SK-N-SH (cell line): ENCODE results near the gene CHEK2. TPM values are rescaled to one million over a fixed set of nuclear protein-coding genes. Genes with fewer than 3 reads are reported as not detected.

Experiments used
- CTCF ChIA-PET: fragments of 300-600, 350-600 bp; formaldehyde crosslinking; extraction: SDS; loops from one replicate; lab custom pipeline; 2021; lab: Yijun Ruan, JAX
- POLR2A ChIA-PET: fragments of 350-600 bp; sonication (Branson Sonifier 250); formaldehyde crosslinking; extraction: SDS; loops from one replicate; lab custom pipeline; 2020; ENCODE audit warnings: antibody characterized with exemption, inconsistent platforms; lab: Yijun Ruan, JAX
- DNase-seq: peaks from one replicate; pipeline ENCODE4 v3.0.0; 2012
- H2AFZ ChIP-seq: fragments of 200-600 bp; sonication (generic); 2 replicates; pipeline ENCODE4 v1.8.1; 2016; ENCODE audit warnings: antibody characterized with exemption, mild to moderate bottlenecking, low read depth
- H3F3A ChIP-seq: fragments of 200-600 bp; sonication (generic); replicated peaks from 2 replicates; pipeline ENCODE3; 2016; ENCODE audit warnings: antibody characterized with exemption, mild to moderate bottlenecking; ENCODE audit not compliant: insufficient read depth
- H3K27ac ChIP-seq, 2 experiments: fragments of 200-500 bp in 1 of 2; fragments of 200-600 bp in 1 of 2; sonication (Bioruptor generic) in 1 of 2; sonication (generic), shearing (Covaris generic) in 1 of 2; 2 replicates each; pipeline versions ENCODE4 v1.5.1 to v1.6.1; 2014 to 2016; ENCODE audit warnings: low read depth in 2 of 2, inconsistent platforms in 1 of 2, low read length in 1 of 2, mild to moderate bottlenecking in 1 of 2, mixed read lengths in 1 of 2
- H3K27me3 ChIP-seq: fragments of 200-600 bp; sonication (generic), shearing (Covaris generic); 2 replicates; pipeline ENCODE4 v1.6.1; 2016; ENCODE audit warnings: mixed run types; ENCODE audit not compliant: insufficient read depth
- H3K36me3 ChIP-seq, 2 experiments: fragments of 200-500 bp in 1 of 2; fragments of 200-600 bp in 1 of 2; sonication (Bioruptor generic) in 1 of 2; sonication (generic) in 1 of 2; replicated peaks in 1 of 2; 2 replicates each; pipeline versions ENCODE3 to v1.5.1; 2014 to 2016; ENCODE audit warnings: low read length in 1 of 2, mild to moderate bottlenecking in 1 of 2; ENCODE audit not compliant: insufficient read depth in 2 of 2, control insufficient read depth in 1 of 2
- H3K4me1 ChIP-seq, 2 experiments: fragments of 200-500 bp in 1 of 2; fragments of 200-600 bp in 1 of 2; sonication (Bioruptor generic) in 1 of 2; sonication (generic), shearing (Covaris generic) in 1 of 2; 2 replicates each; pipeline versions ENCODE4 v1.5.1 to v1.6.1; 2014 to 2016; ENCODE audit warnings: low read depth in 1 of 2, low read length in 1 of 2, mixed run types in 1 of 2; ENCODE audit not compliant: insufficient read depth in 2 of 2, control insufficient read depth in 1 of 2
- H3K4me2 ChIP-seq: fragments of 200-600 bp; sonication (generic), shearing (Covaris generic); 2 replicates; pipeline ENCODE4 v1.6.1; 2017; ENCODE audit warnings: mixed run types
- H3K4me3 ChIP-seq, 2 experiments: fragments of 200-500 bp in 1 of 2; fragments of 200-600 bp in 1 of 2; sonication (Bioruptor generic) in 1 of 2; sonication (generic), shearing (Covaris generic) in 1 of 2; 2 replicates each; pipeline versions ENCODE4 v1.5.1 to v1.8.1; 2014 to 2016; ENCODE audit warnings: low read depth in 2 of 2, inconsistent platforms in 1 of 2, low read length in 1 of 2, mild to moderate bottlenecking in 1 of 2, mixed read lengths in 1 of 2, moderate library complexity in 1 of 2
- H3K79me2 ChIP-seq: fragments of 200-600 bp; sonication (generic); 2 replicates; pipeline ENCODE4 v1.8.1; 2017; ENCODE audit warnings: mild to moderate bottlenecking; ENCODE audit not compliant: insufficient read depth
- H3K9ac ChIP-seq: fragments of 200-600 bp; sonication (generic); 2 replicates; pipeline ENCODE4 v1.6.1; 2017; ENCODE audit warnings: mixed run types
- H3K9me2 ChIP-seq: fragments of 200-600 bp; sonication (generic); 2 replicates; pipeline ENCODE4 v1.6.1; 2017; ENCODE audit warnings: mixed run types
- H3K9me3 ChIP-seq: fragments of 200-600 bp; sonication (generic); 2 replicates; pipeline ENCODE4 v1.6.1; 2017; ENCODE audit warnings: mixed run types, mild to moderate bottlenecking, moderate library complexity
- H4K20me1 ChIP-seq: fragments of 200-600 bp; sonication (generic); 2 replicates; pipeline ENCODE4 v1.6.1; 2017; ENCODE audit warnings: mild to moderate bottlenecking, mixed run types; ENCODE audit not compliant: insufficient read depth
- CHD2 ChIP-seq: fragments of 150-350 bp; IDR thresholded peaks from 2 replicates; pipeline ENCODE4 v1.6.1; 2018; ENCODE audit warnings: low read length; ENCODE audit not compliant: partially characterized antibody
- EP300 ChIP-seq, 2 experiments: IDR thresholded peaks; 2 replicates each; pipeline versions ENCODE4 v1.4.0 to v1.6.1; 2012; ENCODE audit warnings: borderline replicate concordance in 1 of 2, low read depth in 1 of 2, low read length in 1 of 2
- FOSL2 ChIP-seq: IDR thresholded peaks from 2 replicates; pipeline ENCODE4 v1.4.0; 2012; ENCODE audit warnings: low read depth, mild to moderate bottlenecking, moderate library complexity, borderline replicate concordance
- GATA2 ChIP-seq: sonication (generic); formaldehyde crosslinking; IDR thresholded peaks from 2 replicates; pipeline ENCODE4 v1.5.0; 2020; ENCODE audit warnings: mild to moderate bottlenecking, missing genetic modification reagents
- MXI1 ChIP-seq: IDR thresholded peaks from 2 replicates; pipeline ENCODE4 v1.6.1; 2012; ENCODE audit warnings: mild to moderate bottlenecking, low read depth, low read length, improper control_type of control experiment
- NFIC ChIP-seq: IDR thresholded peaks from 2 replicates; pipeline ENCODE4 v1.4.0; 2012; ENCODE audit warnings: borderline replicate concordance
- RFX5 ChIP-seq: IDR thresholded peaks from 2 replicates; pipeline ENCODE4 v1.6.1; 2012; ENCODE audit warnings: mild to moderate bottlenecking, improper control_type of control experiment, low read length
- RXRA ChIP-seq: IDR thresholded peaks from 2 replicates; pipeline ENCODE4 v1.4.0; 2012; ENCODE audit warnings: low read depth, mild to moderate bottlenecking, borderline replicate concordance
- SIN3A ChIP-seq: IDR thresholded peaks from 2 replicates; pipeline ENCODE4 v1.6.1; 2012; ENCODE audit warnings: low read depth, mild to moderate bottlenecking, low read length, moderate library complexity, borderline replicate concordance
- SMC3 ChIP-seq: IDR thresholded peaks from 2 replicates; pipeline ENCODE4 v1.6.1; 2012; ENCODE audit warnings: low read depth, low read length, improper control_type of control experiment
- TEAD4 ChIP-seq: IDR thresholded peaks from 2 replicates; pipeline ENCODE4 v1.4.0; 2012; ENCODE audit warnings: mild to moderate bottlenecking, borderline replicate concordance; ENCODE audit not compliant: insufficient read depth
- USF2 ChIP-seq: fragments of 150-350 bp; IDR thresholded peaks from 2 replicates; pipeline ENCODE4 v1.6.1; 2017; ENCODE audit warnings: antibody characterized with exemption, low read length, low read depth, borderline replicate concordance
- YY1 ChIP-seq: IDR thresholded peaks from 2 replicates; pipeline ENCODE4 v1.4.0; 2012; ENCODE audit warnings: low read depth, mild to moderate bottlenecking
- WGBS: methylation state at CpG from one replicate; pipeline ENCODE4 v1.1.6; 2017; ENCODE audit warnings: low lambda C conversion rate; 5-methylcytosine and 5-hydroxymethylcytosine counted together
- polyA plus RNA-seq, 3 experiments: library from polyadenylated mRNA; depleted of rRNA; stranded (reverse); fragments of >200 nt; gene quantifications; 2 replicates each; pipeline ENCODE4 v1.2.3, GENCODE V29; 2012
- TF ChIP-seq, protein P1 (sequence below): IDR thresholded peaks from 2 replicates; pipeline ENCODE4; 2012
- TF ChIP-seq, protein P2 (sequence below): IDR thresholded peaks from 2 replicates; pipeline ENCODE4 v1.6.1; 2012; ENCODE audit warnings: mild to moderate bottlenecking, low read depth, low read length, moderate library complexity
- TF ChIP-seq, protein P3 (sequence below): IDR thresholded peaks from 2 replicates; pipeline ENCODE4 v1.4.0; 2012; ENCODE audit warnings: low read depth, borderline replicate concordance

Gene CHEK2
- polyA plus RNA-seq, 1 of the 3 experiments (the other 2 are of a cell fraction), result 12.0 TPM

GRCh38 chr22:28706845-28707244, 34.8 kb downstream of the CHEK2 start:
- no peak overlapping the region for H3K27ac ChIP-seq
- peaks cover 15 to 24% of the 10 kb centered on the region in 2 experiments; a peak in 3 of 4 replicates for H3K4me1 ChIP-seq
- H3K9me2 ChIP-seq, result no peaks in the 10 kb centered on the region
- H3K9me3 ChIP-seq, result no peaks in the 10 kb centered on the region
- H4K20me1 ChIP-seq, result no peaks in the 10 kb centered on the region
- H3K27me3 ChIP-seq, result no peaks in the 10 kb centered on the region
- H3K4me2 ChIP-seq, result no peak overlapping the region
- H3K36me3 ChIP-seq, result peaks cover 0 to 3% of the 10 kb centered on the region in 2 experiments
- no peaks in the 10 kb centered on the region for H3K79me2 ChIP-seq
- ChIA-PET POLR2A (no interaction called here), CTCF (no interaction called here)
- H3F3A ChIP-seq, result peaks cover 28% of the 10 kb centered on the region
- no peak for DNase-seq
- 98% methylated on average over 6 of the region's 6 CpGs for WGBS
- no peak overlapping the region for H3K4me3 ChIP-seq
- no peak overlapping the region for H2AFZ ChIP-seq
- TF ChIP-seq, protein P1, sequence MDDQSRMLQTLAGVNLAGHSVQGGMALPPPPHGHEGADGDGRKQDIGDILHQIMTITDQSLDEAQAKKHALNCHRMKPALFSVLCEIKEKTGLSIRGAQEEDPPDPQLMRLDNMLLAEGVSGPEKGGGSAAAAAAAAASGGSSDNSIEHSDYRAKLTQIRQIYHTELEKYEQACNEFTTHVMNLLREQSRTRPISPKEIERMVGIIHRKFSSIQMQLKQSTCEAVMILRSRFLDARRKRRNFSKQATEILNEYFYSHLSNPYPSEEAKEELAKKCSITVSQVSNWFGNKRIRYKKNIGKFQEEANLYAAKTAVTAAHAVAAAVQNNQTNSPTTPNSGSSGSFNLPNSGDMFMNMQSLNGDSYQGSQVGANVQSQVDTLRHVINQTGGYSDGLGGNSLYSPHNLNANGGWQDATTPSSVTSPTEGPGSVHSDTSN, result no peak
- TF ChIP-seq SMC3, result no peak
- TF ChIP-seq USF2, result no peak
- TF ChIP-seq NFIC, result no peak
- no peak for TF ChIP-seq EP300 (IDR thresholded peaks at IDR 0.05; ENCODE audit: borderline replicate concordance in 1 of 2, low read depth in 1 of 2, low read length in 1 of 2)
- no peak for TF ChIP-seq FOSL2
- no peak for TF ChIP-seq MXI1
- TF ChIP-seq YY1, result no peak
- TF ChIP-seq, protein P2, sequence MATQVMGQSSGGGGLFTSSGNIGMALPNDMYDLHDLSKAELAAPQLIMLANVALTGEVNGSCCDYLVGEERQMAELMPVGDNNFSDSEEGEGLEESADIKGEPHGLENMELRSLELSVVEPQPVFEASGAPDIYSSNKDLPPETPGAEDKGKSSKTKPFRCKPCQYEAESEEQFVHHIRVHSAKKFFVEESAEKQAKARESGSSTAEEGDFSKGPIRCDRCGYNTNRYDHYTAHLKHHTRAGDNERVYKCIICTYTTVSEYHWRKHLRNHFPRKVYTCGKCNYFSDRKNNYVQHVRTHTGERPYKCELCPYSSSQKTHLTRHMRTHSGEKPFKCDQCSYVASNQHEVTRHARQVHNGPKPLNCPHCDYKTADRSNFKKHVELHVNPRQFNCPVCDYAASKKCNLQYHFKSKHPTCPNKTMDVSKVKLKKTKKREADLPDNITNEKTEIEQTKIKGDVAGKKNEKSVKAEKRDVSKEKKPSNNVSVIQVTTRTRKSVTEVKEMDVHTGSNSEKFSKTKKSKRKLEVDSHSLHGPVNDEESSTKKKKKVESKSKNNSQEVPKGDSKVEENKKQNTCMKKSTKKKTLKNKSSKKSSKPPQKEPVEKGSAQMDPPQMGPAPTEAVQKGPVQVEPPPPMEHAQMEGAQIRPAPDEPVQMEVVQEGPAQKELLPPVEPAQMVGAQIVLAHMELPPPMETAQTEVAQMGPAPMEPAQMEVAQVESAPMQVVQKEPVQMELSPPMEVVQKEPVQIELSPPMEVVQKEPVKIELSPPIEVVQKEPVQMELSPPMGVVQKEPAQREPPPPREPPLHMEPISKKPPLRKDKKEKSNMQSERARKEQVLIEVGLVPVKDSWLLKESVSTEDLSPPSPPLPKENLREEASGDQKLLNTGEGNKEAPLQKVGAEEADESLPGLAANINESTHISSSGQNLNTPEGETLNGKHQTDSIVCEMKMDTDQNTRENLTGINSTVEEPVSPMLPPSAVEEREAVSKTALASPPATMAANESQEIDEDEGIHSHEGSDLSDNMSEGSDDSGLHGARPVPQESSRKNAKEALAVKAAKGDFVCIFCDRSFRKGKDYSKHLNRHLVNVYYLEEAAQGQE, result no peak
- no peak for TF ChIP-seq TEAD4
- TF ChIP-seq CHD2, result no peak
- no peak for TF ChIP-seq GATA2 (CRISPR knock-in tag)
- no peak for TF ChIP-seq RFX5
- no peak for TF ChIP-seq SIN3A
- TF ChIP-seq, protein P3, sequence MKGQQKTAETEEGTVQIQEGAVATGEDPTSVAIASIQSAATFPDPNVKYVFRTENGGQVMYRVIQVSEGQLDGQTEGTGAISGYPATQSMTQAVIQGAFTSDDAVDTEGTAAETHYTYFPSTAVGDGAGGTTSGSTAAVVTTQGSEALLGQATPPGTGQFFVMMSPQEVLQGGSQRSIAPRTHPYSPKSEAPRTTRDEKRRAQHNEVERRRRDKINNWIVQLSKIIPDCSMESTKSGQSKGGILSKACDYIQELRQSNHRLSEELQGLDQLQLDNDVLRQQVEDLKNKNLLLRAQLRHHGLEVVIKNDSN, result no peak
- TF ChIP-seq RXRA, result no peak
- no peak overlapping the region for H3K9ac ChIP-seq
